GM12891 (cell line): Measurements from ENCODE around the gene LRRIQ1.

Experiments
- POLR2A ChIP-seq: IDR thresholded peaks from 2 replicates; pipeline ENCODE4 v1.6.1; 2011; ENCODE audit warnings: low read depth, low read length, control low read depth
- TAF1 ChIP-seq: IDR thresholded peaks from 2 replicates; pipeline ENCODE4 v1.6.1; 2011; ENCODE audit warnings: low read depth, low read length, control low read depth

GRCh38 chr12:85155791-85156190, 119.6 kb downstream of the LRRIQ1 start:
- TF ChIP-seq TAF1 (no peak), POLR2A (no peak)
